Stimulated activated CD4-positive, alpha-beta T cell treated with anti-CD3 and anti-CD28 coated beads, Interleukin-4, amount 100 ng/mL, for 24 hours (primary cell): Measurements from ENCODE around the gene FYB1.
"Not testable (repeated sequence)": the region's sequence is repeated elsewhere in the genome, so short reads cannot be mapped to it uniquely, and the experiment has no call there.

Experiments
- DNase-seq: peaks from one replicate; pipeline ENCODE4 v3.0.0-alpha.2; 2020

Gene FYB1

GRCh38 chr5:39219437-39219836 is at the start of gene FYB1:
FYB1 (minus strand) TSS chr5:39219563; CDS start chr5:39202960, 16,603 bp downstream.
- DNase-seq, result no peak

DNA sequence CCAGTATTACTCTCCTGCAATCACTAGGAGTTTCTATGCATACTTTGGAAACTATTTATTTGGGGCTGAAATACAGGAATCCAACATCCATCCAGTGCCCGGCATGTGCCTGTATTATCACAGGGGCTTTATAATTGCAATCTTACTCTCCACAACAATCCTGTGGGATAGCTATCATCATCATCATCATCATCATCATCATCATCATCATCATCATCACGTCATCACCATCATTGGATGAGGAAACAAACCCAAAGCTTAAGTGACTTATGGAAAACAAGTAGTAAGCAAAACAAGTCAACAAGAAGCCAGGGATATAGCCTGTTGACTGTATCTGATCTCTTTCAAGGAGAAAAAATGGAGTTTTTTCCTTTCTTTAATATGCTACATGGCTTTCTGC is 47.8 kb upstream of the FYB1 start:
- no peak for DNase-seq

DNA sequence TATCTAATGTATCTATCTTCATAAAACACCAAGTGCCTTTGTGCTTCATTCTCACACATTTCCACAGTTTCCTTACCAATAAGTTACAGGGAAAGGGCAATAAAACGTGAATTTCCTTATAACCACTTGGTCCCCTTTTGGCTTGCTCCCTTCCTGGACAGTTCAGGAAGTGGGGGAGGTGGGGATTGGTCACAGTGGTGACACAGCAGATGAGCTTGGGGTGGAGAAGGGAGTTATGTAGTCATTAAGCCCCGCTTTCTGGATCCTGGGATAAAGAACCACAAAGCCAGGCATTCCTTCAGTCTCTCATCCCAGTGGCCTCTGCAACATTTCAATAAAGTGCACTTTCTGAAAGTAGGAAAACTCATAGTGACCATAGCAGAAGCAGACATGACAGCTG is 47.1 kb upstream of the FYB1 start:
- DNase-seq, result no peak

- no peak for DNase-seq
Measured at GRCh38 chr5:39264528-39264927, 45.2 kb upstream of the FYB1 start.

DNA sequence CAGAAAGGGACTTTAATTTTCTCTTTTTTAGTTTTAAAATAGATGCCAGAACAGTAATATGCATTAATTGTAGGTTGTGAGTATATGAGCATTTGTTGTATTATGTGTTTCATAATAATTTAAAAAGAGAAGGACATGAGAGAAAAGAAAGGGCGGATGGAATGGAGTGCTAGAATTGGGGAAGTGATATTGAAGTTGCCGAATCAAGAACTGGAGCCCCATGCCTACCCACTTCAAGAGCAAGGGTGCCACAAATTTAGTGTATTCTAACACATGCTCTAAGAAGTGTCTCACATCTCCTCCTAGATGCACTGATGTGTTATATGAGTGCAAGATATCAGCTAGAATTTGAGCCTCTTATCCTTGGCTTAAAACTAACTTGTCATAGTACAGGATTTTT is 43.6 kb upstream of the FYB1 start:
- no peak for DNase-seq

DNA sequence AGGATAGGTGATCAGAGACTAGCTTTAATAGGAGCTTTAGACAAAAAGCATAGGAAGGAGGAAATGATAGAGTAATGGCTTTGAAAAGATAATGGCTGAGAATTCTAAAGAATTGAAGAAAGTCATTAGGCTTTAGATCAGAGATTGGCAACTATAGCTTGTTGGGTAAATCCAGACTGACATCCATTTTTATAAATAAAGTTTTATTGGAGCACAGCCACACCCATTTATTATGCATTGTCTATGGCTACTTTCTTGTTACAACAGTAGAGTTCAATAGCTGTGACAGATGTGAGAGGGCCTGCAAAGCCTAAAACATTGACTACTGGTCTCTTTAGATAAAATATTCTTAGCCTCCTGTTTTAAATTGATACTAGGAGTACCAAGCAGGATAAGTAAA is 40.7 kb upstream of the FYB1 start:
- DNase-seq, result no peak

GRCh38 chr5:39257554-39257953 is 38.2 kb upstream of the FYB1 start:
- DNase-seq, result no peak

DNA sequence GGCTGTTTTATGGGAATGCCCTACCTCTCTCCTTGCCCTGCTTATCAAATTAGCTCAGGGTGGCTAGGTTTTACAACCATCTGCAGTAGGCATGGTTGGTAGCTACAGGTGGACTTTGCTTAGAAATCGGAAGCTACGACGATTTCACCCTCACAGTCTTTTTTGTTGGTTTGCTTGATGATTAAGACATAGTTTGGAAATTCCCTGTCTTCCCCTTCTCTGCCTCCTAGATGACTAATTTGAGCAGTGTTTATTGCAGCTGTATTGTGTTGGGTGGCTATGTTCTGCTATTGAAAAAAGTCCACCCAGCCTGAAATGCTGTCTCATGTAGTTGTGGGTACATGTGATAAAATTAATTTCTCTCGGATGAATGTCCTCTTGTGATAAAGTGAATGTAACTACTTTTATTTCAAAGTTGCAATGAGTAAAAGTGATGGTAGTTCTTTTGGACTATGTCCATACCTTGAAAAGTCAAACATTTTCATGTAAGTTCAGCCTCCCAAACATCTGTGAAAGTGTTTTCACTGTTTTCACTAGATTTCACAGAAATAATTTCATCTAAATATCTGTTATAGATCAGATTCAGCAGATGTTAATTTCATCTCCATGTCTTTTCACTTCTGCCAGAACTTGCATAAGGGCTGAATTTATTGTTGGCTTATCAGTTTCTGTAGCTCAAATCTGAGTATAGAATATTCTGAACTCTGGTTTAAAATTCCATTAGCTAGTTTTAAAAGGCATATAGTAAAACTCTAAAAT is 37.3 kb upstream of the FYB1 start:
- peak; percentile 20 for DNase-seq

DNA sequence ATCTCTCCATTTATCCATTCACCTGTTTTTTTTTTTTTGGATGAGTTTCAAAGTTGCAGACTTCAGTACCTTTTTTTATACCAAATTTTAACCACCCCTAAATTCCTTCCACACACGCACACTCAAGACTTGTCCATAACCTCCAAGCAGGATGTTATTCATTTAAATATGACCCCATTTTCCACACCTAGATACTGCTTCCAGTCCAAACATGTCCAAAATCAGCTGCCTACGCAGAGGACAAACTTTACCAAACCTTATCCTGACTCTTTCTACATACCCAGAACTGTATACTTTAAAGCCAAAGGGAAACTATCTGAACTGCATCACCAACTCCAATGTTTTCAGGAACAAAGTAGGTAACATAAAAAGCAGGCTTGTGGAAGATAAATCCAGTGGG is 36.0 kb upstream of the FYB1 start:
- DNase-seq, result no peak

DNA sequence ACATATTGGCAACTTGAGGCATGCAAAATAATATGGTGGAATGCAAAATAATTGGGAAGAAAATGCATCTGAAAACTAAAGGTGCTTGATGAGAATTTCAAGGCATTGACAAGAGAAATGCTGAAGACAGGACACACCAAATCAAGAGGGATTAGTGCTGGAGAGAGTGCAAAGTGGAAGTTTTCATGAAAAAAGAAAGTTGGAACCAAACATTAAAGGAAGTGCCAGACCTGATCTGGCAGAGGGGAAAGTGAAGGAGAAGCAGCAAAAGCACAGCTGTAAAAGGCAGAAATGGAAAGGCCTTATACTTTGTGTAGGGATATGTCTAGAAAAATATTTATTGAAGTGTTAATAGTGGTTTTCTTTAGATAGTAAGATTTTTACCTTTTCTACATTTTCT is 35.3 kb upstream of the FYB1 start:
- DNase-seq, result no peak

DNA sequence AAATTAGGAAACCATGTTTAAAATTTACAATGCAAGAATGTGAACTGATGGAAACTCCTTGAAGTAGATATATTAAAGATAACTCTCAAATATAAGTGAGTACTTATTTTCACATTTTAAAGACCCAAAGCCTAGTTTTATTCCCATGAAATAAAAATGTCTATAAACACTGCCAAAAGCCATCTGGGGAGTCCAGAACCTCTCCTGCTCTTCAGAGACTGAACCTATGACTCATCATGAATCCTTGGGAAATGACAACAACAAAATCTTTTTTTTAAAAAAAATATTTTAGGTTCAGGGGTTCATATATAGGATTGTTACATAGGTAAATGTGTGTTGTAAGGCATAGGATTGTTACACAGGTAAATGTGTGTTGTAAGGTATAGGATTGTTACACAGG is 33.8 kb upstream of the FYB1 start:
- no peak for DNase-seq

DNA sequence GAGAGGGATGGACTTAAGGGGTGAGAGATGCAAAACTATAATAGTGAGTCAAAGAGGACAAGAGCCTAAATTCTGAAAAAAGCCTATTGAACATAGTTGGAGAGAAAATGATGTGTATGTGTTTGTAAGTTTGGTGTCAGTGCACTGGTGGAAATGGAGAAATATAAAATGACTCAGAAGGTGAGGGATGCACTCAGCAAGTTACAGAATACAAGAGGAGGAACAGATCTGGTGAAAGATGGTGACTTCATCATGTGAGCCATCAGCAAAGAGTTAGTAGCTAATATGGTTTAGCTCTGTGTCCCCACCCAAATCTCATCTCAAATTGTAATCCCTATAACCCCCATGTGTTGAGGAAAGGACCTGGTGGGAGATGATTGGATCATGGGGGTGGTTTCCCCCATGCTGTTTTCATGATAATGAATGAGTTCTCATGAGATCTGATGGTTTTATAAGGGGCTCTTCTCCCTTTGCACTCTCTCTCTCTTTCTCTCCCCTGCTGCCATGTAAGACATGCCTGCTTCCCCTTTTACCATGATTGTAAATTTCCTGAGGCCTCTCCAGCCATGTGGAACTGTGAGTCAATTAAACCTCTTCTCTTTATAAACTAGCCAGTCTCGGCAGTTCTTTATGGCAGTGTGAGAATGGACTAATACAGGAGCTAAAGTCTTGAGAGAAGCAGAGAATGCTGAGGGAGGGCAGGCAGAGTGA is 30.4 kb upstream of the FYB1 start:
- no peak for DNase-seq

- no peak for DNase-seq
Measured at GRCh38 chr5:39249069-39249468, 29.7 kb upstream of the FYB1 start.

- DNase-seq, result no peak
Measured at GRCh38 chr5:39240750-39241149, 21.4 kb upstream of the FYB1 start.

DNA sequence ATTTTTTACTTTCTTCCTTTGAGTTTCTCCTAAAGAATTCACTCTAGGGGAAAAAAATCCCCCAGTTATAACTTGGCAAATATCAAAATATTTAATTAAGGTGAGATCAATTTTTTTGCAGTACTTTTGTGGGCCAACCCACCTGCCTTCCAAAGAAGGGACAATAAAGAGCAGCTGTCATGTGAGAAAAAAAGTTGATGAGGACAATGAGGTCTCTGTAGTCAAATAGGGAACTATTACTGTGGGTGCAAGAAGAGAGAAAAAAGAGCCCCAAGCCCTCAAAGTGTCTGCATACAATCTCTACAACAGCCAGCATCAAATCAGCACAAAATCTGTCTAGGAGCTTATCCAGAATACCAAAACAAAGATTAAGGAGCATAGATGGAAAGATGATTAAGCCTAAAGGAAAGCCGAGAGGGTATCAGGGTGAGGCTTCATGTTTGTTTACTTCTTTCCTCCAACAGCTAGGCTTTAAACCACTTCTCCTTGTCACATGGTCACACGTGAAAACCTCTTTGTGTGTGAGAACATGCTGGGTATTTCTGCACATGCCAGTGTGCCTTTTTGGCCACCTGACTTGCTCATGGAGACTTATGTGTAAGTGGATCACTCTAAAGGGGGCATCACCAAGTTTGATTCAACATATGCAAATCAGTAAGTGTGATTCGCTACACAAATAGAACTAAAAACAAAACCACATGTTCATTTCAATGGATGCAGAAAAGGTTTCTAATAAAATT is 19.2 kb upstream of the FYB1 start:
- no peak for DNase-seq

- DNase-seq, result no peak
Measured at GRCh38 chr5:39236718-39237117, 17.4 kb upstream of the FYB1 start.

DNA sequence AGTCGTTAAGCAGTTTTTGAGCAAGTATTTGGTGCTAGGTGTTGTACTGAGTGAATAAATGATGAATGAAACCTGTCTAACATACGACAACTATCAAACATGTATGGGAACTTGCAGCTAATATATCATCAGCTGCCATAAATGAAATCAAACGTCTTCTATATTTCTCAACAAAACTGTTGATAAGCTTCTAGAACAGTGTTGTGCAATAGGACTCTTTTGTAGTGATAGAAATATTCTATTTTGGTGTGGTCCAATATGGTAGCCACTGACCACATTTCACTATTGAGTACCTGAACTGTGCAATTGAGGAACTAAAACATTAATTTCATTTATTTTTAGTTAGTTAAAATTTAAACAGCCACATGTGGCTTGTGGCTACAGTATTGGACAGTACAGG is 16.3 kb upstream of the FYB1 start:
- DNase-seq, result no peak

- not testable (repeated sequence) for DNase-seq
Measured at GRCh38 chr5:39234494-39234893, 15.1 kb upstream of the FYB1 start.

GRCh38 chr5:39233783-39234182 is 14.4 kb upstream of the FYB1 start:
- DNase-seq, result no peak

DNA sequence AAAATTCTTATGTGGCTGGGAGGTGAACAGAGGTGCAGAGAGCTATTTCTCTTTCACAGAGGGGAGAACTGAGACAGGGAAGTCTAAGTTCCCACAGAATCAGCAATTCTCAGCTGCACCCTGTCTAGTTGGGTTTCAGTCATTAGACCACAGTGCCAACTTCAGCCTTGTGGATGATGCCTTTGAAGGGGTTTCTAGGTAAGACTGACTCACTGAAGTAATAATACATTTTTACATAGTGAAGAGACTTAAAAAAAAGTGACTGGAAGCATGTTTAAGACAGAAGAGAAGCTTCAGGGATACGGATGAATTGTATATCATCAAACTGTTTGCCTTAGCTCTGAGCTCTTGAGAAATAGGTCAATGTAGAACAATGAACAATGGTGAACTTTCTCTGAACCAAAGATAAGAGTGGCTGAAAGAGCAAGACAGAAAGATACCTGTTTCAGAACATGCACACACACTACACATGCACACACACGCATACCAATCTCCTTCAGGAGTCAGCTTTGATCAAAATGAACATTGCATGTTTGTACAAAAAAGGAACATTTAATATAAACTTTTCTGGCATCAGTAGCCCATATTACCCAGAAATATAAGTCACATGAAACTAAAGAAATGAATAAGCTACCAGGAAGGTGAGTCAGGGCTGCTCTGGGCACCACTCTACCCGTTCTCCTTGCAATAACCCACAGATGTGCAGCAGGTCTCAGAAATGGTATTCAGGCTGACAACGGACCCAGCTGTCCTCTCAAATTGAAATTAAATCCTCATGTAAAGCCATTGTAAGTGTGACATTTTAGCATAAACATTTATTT is 12.6 kb upstream of the FYB1 start:
- DNase-seq, result peak; percentile 63

DNA sequence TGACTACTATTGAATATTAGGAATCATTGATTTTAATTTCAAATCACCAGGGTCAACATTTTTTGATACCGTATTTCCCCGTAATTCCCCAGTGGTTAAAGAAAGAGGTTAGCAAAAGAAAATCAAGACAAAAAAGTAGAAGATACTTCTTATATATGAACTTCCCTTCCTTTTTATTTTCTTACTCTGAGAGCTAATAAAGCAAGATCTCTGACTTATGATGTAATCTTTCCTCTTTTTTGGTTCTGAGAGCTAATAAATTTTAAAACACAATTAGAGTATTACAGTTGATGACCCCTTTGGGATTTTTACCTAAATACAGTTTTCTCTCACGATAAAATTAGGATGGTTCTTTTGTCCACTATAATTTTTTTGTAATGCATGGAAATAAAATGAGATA is 9.2 kb upstream of the FYB1 start:
- no peak for DNase-seq

GRCh38 chr5:39226558-39226957 is 7.2 kb upstream of the FYB1 start:
- no peak for DNase-seq

- DNase-seq, result no peak
Measured at GRCh38 chr5:39226100-39226451, 6.7 kb upstream of the FYB1 start.
